Ureter (tissue), 1 donor: Measurements from ENCODE around the gene CENPC. TPM values are rescaled to one million over a fixed set of nuclear protein-coding genes. Genes with fewer than 3 reads are reported as not detected.
"Not testable (repeated sequence)": the region's sequence is repeated elsewhere in the genome, so short reads cannot be mapped to it uniquely, and the experiment has no call there.

Experiments
- DNase-seq: peaks from one replicate; pipeline ENCODE4 v3.0.0-alpha.2; 2020; ENCODE audit warnings: low spot score
- total RNA-seq: library from RNA; stranded (reverse); gene quantifications from one replicate; pipeline ENCODE4 v1.2.4, GENCODE V29; 2023
- donor health status: DM: yes; HTN: yes; CAD: no.

CENPC gene
- total RNA-seq, 1 donor from 2014 or later: 37.1 TPM

DNA sequence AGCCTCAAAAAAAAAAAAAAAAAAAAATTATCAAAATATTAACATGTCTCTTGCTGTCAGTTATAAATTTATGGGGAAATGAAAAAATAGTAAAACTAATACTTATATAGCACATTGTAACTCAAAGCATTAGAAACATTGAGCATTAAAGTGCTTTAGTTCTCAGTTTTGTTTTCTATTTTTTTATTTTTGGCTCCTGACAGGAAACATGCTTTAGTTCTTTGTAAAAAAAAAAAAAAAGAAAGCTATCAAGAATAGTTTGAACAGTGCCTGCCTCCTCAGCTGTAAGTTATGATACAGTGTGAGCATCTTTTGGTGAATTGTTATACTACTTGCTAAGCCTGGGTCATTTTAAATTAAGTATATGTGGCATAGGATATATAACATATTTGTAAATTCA, 5.1 kb upstream of the CENPC start:
- no peak for DNase-seq

DNA sequence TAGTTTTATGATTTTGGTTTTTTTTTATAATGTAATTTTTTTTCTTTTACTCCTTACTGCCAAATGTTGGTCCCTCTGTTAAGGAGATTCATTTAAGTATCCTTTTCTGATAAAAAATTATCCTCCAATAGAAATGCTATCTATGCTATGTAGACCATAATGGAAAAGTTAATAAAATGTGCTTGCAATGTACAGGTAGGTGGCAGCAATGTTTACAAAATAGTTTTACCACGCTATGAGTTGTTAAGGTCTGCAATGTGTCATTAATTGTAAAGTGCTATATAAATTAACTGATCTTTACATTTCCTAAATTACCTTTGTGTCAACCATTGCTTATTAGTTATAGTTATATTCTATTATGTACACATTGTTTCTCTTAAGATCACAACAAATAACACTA, 3.8 kb upstream of the CENPC start:
- no peak for DNase-seq

DNA sequence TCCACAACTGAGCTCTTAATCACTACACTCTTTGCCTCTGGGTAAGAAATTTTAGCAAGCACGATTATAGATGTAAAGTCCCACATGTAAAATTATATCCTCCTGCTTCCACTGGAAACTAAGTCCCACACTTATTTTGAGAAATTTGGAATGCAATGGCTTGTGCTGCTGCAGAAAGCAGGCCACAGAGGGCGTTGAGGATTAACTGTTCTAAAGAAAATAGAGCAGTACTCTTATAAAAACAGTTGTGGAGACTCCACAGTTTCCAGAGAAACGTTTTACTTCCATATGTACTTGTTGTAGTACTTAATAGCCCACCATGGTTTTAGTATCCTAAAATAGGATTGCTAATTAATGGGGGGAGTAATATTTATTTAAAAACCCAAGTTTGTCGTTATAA, 1.7 kb upstream of the CENPC start:
- no peak for DNase-seq

DNA sequence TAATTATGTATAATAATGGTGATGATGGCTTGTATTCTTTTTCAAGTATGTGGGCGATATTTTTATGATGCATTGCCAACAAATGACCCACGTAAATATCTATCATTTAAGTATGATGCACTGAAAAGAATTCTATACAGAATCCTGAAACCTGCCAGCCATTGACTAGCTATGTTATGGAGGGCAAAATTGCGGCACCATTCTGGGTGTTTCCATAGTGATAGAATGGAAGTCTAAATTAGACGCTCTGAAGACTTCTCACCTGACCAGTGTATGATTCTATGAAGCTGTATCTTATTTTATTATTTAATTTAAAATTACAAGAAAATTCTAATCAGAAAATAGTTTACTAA, 677 bp upstream of the CENPC start:
- DNase-seq: no peak

DNA sequence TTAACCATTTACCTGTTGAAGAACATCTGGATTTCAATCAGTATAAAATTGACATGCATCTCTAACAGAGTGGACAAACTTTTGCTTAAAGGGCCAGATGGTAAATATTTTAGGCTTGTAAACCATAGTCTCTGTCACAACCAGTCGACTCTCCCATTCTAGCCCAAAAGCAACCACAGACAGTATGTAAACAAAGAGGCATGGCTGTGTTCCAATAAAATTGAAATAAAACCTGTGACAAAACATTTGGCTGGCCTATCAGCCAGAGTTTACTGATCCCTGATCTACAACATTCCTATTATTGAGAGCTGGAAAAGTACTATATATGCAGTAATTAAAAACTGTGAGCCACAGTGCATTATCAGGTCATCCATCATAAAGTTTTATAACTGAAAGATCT, 3.2 kb downstream of the CENPC start:
- DNase-seq: no peak

DNA sequence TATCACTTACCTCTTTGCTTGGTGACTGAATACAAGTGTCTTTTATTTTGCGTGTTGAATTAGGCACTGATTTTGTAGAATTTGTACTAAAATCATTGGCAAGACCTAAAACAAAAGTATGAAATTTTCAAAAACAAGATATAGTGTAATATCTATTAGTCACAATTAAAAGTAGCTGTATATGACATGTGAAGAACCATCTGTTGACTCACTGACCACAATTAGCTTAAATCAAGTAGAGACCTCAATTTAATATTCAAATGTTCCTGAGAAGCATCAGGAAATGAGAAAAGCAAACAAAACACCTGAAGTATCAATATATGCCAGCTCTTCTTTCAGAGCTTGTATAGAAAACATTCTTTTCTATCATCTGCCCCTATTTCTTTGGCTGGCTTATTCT, 5.5 kb downstream of the CENPC start:
- no peak for DNase-seq

DNA sequence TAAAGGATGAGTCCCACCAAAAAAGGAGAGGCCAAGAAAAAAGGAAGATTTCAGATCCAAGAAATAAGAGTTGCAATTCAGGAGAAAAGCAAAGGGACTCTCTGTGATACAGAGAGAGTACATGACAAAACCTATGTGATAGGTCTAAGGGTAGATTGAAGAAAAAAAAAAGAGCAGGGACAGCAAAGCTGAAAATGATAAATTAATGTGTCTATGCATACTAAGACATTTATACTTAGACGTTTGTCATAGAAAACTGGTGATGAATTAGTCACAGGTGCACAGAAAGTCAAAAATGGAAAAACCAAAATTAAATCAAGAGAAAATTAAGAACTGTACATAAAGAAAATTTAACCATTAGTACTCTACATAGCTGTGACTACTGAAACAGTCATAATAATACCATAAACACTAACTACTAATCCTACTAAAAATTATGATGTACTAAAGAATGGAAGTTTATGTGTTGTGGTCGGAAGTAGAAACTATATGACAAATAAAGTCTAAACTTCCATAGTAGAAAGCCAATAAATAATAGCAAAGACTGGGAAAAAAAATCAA, 9.9 kb downstream of the CENPC start:
- no peak for DNase-seq

DNA sequence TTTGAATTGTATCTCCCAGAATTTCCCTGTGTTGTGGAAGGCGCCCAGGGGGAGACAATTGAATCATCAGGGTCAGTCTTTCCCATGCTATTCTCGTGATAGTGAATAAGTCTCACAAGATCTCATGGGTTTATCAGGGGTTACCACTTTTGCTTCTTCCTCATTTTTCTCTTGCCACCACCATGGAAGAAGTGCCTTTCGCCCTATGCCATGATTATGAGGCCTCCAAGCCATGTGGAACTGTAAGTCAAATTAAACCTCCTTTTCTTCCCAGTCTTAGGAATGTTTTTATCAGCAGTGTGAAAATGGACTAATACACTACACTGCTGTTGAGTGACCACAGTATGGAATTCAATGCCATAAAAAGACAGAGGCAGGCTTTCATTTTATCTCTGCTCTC, 12.2 kb downstream of the CENPC start:
- no peak for DNase-seq

DNA sequence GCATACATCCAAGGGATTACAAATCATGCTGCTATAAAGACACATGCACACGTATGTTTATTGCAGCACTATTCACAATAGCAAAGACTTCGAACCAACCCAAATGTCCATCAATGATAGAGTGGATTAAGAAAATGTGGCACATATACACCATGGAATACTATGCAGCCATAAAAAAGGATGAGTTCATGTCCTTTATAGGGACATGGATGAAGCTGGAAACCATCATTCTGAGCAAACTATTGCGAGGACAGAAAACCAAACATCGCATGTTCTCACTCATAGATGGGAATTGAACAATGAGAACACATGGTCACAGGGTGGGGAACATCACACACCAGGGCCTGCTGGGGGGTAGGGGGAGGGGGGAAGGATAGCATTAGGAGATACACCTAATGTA, 12.9 kb downstream of the CENPC start:
- not testable (repeated sequence) for DNase-seq

DNA sequence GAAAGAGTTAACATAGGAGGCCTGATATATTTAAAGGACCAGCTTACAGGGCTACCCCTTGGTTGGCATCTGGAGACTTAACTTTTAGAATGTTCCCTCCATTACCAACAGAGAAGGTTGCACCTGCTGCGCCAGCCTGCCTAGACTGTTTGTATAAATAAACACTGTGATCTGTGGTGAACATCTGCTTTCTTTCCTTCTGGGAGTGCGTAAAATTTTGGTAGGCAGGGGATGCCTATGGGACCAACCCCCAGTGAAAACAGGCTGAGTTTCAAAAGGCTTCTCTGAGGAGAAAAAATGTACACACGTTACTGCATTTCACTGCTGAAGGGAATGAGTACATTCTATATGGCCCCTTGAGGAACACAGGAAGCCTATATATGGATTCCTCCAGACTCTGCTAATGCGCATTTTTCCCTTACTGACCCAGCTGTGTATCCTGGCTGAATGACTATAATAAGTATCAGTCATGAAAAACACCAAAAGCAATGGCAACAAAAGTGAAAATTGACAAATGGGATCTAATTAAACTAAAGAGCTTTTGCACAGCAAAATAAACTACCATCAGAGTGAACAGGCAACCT, 13.8 kb downstream of the CENPC start:
- DNase-seq: no peak

DNA sequence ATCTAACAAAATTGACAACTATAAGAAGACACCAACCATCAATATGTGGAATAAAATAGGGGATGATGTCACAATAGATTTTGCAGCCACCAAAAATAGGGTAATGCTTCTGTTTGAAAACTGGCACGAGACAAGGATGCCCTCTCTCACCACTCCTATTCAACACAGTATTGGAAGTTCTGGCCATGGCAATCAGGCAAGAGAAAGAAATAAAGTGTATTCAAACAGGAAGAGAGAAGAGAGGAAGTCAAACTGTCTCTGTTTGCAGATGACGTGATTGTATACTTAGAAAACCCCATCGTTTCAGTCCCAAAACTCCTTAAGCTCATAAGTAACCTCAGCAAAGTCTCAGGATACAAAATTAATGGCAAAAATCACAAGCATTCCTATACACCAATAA, 21.2 kb downstream of the CENPC start:
- DNase-seq: not testable (repeated sequence)

DNA sequence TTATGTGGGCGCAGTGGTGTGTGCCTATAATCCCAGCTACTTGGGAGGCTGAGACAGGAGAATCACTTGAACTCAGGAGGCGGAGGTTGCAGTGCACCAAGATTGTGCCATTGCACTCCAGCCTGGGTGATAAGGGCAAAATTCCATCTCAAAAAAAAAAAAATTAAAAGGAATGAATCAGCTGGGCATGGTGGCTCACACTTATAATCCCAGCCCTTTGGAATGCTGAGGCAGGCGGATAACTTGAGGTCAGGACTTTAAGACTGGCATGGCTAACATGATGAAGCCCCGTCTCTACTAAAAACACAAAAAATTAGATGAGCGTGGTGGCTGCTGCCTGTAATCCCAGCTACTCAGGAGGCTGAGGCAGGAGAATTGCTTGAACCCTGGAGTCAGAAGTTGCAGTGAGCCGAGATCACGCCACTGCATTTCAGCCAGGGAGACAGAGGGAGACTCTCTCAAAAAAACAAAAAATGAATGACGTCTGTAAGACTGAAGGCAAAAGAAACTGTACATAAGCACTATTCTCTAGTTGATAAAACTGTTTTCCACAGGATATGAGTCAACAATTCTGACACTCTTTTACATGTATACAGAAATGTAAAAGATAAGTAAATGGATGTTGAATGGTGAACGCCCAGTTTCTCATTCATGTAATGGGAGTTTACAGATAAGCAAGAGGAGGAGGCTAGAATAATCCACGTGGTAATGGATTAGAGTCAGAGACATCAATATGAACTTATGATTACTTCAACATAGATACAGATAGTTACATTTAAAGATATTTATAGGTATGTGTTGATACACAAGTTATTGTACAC, 22.2 kb downstream of the CENPC start:
- no peak for DNase-seq

DNA sequence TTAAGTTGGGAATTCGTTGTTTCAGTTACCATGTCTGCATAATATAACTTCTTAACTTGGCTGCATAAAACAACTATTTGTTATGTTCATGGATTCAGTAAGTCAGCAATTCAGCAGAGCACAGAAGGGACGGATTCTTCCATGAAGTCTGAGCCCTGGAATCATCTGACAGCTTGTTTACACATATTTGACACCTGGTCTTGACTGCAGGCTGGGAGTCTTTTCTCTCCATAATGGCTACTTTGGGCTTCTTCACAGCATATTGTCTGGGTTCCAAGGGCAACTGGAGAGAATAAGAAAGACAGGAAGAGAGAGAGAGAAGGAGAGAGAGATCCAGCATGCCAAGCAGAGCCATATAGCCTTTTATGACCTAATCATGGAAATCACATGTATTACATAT, 23.1 kb downstream of the CENPC start:
- no peak for DNase-seq

DNA sequence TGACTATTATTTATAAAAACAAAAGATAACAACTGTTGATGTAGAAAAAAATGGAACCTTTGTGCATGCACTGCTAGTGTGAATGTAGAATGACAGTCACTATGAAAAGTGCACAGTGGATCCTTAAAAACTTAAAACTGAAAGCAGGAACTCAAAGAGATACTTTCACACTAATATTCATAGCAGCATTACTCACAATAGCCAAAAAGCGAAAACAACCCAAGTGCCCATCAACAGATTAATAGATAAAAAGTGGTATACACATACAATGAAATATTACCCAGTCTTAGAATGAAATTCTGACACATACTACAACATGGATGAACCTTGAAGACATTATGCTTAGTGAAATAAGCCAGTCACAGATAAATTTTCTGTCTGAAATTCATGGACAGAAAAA, 23.8 kb downstream of the CENPC start:
- no peak for DNase-seq

DNA sequence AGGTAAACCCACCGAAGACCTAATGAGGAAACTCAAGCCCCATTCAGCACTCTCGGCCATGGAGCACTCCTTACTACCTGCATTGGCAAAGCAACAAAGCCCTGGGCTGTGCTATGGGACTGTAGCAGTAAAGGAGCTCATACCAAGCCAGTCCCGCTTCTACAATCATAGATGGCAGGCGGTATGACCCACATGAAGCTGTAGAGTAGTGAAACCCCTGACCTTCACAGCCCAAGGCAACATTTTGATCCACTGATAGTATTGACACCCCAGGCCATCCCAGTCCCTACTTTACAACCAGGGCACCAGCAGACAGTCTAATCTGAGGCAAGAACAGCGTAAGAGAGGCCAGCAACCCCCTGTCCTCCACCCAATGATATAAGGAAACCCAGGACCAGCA, 25.2 kb downstream of the CENPC start:
- no peak for DNase-seq

DNA sequence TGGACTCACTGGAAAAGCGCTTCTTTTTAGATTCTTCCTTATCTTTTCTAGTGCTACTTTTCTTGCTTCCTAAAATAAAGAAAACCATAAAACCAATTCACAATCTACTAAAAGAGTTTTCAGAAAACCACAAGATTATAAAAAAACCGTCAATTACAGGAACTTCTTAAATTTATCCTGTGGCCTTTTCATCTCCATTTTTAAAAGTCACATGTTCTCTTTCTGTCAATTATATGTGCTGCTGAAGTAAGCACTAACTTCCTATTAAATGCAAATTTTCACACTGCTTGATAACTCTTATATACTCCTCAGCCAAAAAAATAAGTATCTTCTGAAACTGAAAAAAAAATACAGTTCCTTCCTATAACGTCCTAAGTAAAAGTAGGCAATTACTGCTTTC, 32.8 kb downstream of the CENPC start:
- no peak for DNase-seq

DNA sequence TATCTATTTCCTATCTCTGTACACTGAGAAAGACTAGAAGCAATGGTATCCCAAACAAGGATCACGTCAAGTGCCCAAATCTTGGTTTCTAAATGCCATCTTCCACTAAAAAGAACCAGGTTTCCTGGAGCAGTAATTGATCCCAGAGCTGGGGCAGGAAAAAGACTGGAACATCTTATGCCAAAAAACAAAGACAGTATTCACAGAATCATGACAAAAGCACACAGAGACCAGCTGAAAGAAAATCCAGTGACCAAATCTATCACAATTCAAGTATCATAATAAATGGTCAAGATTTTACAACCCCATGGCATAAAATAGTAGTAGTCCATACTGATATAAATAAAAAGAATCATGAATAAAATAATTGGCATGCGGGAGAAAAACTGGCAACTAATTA, 44.9 kb downstream of the CENPC start:
- DNase-seq: no peak

DNA sequence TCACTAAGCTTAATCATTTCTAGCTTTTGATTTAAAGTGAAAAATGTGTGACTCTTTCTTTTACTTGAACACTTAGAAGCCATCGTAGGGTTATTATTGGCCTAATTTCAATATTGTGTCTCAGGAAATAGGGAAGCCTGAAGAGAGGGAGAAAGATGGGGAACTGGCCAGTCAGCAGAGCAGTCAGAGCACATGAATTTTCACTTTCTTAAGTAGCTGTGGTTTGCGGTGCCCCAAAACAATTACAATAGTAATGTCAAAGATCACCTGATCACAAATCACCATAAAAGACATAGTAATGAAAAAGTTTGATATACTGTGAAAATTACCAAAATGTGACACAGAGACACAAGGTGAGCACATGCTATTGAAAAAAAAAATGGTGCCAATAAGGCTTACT, 45.5 kb downstream of the CENPC start:
- DNase-seq: no peak

DNA sequence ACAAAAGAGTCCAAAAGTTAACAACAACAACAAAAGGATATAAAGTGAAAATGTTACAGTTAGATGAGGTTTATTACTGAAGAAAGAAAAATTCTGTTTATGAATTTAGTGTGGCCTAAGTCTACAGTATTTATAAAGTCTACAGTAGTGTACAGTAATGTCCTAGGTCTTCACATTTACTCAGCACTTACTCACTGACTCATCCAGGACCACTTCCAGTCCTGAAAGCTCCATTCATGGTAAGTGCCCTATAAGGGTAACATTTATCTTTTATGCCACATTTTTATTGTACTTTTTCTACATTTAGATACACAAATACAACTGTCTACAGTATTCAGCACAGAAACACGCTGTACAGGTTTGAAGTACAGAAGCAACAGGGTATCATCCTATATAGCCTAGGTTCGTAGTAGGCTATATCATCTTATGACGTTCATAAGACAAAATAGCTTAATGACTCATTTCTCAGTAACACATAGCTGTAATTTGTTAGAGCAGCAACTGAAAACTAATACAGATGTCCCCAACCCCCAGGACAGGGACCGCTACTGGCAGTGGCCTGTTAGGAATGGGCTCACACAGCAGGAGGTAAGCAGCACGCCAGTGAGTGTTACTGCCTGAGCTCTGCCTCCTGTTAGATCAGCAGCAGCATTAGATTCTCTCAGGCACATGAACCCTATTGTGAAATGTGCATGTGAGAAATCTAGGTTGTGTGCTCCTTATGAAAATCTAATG, 61.3 kb downstream of the CENPC start:
- no peak for DNase-seq

DNA sequence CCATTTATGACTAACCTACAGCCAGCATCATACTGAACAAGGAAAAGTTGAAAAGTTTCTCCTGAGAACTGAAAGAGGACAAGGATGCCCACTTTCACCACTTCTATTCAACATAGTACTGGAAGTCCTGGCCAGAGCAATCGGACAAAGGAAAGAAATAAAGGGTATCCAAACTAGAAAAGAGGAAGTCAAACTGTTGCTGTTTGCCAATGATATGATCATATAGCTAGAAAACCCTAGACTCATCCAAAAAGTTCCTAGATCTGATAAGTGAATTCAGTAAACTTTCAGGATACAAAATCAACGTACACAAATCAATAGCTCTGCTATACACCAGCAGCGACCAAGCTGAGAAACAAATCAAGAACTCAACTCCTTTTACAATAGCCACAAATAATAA, 64.5 kb downstream of the CENPC start:
- DNase-seq: no peak

DNA sequence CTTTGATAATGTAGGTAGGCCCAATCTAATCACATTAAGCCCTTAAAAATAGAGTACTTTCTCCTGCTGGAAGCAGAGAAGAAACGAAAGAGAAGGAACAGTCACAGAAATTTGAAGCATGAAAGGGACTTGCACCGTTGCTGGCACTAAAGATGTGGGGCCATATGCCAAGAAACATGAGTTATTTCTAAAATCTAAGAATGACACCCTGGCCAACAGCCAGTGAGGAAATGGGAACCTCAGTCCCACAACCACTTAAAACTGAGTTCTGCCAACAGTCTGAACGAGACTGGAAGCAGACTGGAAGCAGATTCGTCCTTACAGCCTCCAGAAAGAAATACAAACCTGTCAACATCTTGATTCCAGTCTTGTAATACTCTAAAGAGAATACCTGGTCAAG, 70.1 kb downstream of the CENPC start:
- no peak for DNase-seq

DNA sequence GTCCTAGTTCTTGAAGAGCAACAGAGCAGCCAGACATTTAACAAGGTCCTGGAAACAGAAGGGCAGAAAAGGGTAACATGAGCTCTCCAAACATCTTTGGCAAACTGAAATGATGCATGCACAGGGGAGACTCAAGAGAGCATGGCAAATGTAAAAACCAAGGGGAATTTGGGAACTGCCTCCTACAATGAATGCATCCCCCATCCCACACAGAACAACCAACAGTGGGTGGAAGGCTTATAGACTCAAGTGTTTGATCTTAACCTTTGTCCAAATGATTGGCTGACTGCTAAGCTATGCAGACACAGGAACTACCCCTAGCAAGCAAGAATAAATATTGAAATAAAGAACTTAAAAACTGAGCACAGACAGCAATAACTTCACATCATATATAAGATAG, 74.4 kb downstream of the CENPC start:
- no peak for DNase-seq

DNA sequence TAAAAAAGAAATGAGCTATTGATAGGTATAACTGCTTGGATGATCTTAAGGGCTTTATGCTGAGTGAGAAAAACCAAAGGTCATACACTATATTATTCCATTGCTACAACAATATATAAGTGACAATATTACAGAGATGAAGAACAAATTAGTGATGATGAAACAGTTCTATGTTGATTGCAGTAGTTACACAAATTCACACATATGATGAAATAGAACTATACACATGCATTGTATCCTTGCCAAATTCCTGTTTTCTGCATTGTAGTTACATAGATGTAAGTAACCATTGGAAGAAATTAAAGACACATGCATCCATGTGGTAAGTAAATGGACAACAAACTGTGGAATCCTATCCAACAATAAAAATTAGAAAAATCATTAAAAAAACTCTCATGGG, 76.5 kb downstream of the CENPC start:
- DNase-seq: no peak
